ENCODE data around the gene C2CD5.

The C2CD5 gene

DNA sequence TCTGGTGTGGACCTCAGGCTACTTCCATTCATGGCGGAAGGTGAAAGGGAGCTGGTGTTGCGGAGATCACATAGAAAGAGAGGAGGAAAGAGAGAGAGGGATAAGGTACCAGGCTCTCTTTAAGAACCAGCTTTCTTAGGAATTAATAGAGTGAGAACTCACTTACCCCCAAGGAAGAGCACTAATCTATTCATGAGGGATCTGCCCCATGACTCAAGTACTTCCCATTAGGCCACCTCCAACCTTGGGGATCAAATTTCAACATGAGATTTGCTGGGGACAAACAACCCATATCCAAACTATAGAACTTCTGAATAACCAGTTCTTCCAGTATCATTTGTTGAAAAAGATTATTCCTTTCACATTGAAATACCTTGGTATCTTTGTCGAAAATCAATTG, 34.0 kb upstream of the C2CD5 start:
- no peaks in the 10 kb centered on the region for H3K9me3 ChIP-seq (ENCODE audit: insufficient read depth, low read length)
- H3K27me3 ChIP-seq (ENCODE audit: low read length) = no peaks in the 10 kb centered on the region
- H3K4me3 ChIP-seq (ENCODE audit: insufficient read depth, low read length, poor library complexity, severe bottlenecking) = no peak overlapping the region
- H3K9me2 ChIP-seq (replicated peaks; ENCODE audit: insufficient read depth, low read length) = no peaks in the 10 kb centered on the region
- no peaks in the 10 kb centered on the region for H3K36me3 ChIP-seq (ENCODE audit: low read length)
- no peak for TF ChIP-seq EZH2phosphoT487 (conservative IDR thresholded peaks at IDR 0.05; ENCODE audit: low read length)
- TF ChIP-seq, protein P1, sequence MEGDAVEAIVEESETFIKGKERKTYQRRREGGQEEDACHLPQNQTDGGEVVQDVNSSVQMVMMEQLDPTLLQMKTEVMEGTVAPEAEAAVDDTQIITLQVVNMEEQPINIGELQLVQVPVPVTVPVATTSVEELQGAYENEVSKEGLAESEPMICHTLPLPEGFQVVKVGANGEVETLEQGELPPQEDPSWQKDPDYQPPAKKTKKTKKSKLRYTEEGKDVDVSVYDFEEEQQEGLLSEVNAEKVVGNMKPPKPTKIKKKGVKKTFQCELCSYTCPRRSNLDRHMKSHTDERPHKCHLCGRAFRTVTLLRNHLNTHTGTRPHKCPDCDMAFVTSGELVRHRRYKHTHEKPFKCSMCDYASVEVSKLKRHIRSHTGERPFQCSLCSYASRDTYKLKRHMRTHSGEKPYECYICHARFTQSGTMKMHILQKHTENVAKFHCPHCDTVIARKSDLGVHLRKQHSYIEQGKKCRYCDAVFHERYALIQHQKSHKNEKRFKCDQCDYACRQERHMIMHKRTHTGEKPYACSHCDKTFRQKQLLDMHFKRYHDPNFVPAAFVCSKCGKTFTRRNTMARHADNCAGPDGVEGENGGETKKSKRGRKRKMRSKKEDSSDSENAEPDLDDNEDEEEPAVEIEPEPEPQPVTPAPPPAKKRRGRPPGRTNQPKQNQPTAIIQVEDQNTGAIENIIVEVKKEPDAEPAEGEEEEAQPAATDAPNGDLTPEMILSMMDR (IDR thresholded peaks at IDR 0.05; ENCODE audit: insufficient read depth, low read length, poor library complexity, severe bottlenecking) = no peak
- H3K9ac ChIP-seq (ENCODE audit: low read length) = no peak overlapping the region
- no peaks in the 10 kb centered on the region for H3F3A ChIP-seq (ENCODE audit: insufficient read depth)
- no peaks in the 10 kb centered on the region for H3K79me2 ChIP-seq (ENCODE audit: insufficient read depth, low read length)
- no peak overlapping the region for H3K4me2 ChIP-seq (ENCODE audit: low read depth, low read length, poor library complexity, severe bottlenecking)
- H4K20me1 ChIP-seq (ENCODE audit: low read depth, low read length) = no peaks in the 10 kb centered on the region
- H3K27ac ChIP-seq (ENCODE audit: low read depth, low read length) = no peak overlapping the region
- no peak overlapping the region for H2AFZ ChIP-seq (ENCODE audit: low read depth, low read length, severe bottlenecking)

DNA sequence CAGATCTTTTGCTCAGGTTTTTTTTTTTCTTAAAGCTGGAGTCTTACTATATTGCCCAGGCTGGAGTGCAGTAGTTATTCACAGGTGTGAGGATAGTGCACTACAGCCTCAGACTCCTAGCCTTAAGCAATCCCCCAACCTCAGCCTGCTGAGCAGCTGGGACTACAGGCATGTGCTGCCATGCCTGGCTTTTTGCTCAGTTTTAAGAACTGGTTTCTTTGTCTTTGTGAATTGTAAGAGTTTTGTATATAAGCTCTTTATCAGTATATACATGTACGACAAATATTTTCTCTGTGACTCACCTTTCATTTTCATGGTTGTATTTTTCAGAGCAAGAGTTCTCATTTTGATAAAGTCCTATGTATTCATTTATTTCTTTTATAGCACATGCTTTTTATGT, 33.3 kb upstream of the C2CD5 start:
- no peak overlapping the region for H2AFZ ChIP-seq (ENCODE audit: low read depth, low read length, severe bottlenecking)
- no peaks in the 10 kb centered on the region for H3K27me3 ChIP-seq (ENCODE audit: low read length)
- H3K79me2 ChIP-seq (ENCODE audit: insufficient read depth, low read length) = no peaks in the 10 kb centered on the region
- TF ChIP-seq, protein P1 (IDR thresholded peaks at IDR 0.05; ENCODE audit: insufficient read depth, low read length, poor library complexity, severe bottlenecking) = no peak
- no peak for TF ChIP-seq EZH2phosphoT487 (conservative IDR thresholded peaks at IDR 0.05; ENCODE audit: low read length)
- no peak overlapping the region for H3K27ac ChIP-seq (ENCODE audit: low read depth, low read length)
- no peak overlapping the region for H3K4me2 ChIP-seq (ENCODE audit: low read depth, low read length, poor library complexity, severe bottlenecking)
- H3K9me3 ChIP-seq (ENCODE audit: insufficient read depth, low read length) = no peaks in the 10 kb centered on the region
- no peak overlapping the region for H3K9ac ChIP-seq (ENCODE audit: low read length)
- no peak overlapping the region for H3K4me3 ChIP-seq (ENCODE audit: insufficient read depth, low read length, poor library complexity, severe bottlenecking)
- H4K20me1 ChIP-seq (ENCODE audit: low read depth, low read length) = no peaks in the 10 kb centered on the region
- no peaks in the 10 kb centered on the region for H3F3A ChIP-seq (ENCODE audit: insufficient read depth)
- no peaks in the 10 kb centered on the region for H3K36me3 ChIP-seq (ENCODE audit: low read length)
- H3K9me2 ChIP-seq (replicated peaks; ENCODE audit: insufficient read depth, low read length) = no peaks in the 10 kb centered on the region

DNA sequence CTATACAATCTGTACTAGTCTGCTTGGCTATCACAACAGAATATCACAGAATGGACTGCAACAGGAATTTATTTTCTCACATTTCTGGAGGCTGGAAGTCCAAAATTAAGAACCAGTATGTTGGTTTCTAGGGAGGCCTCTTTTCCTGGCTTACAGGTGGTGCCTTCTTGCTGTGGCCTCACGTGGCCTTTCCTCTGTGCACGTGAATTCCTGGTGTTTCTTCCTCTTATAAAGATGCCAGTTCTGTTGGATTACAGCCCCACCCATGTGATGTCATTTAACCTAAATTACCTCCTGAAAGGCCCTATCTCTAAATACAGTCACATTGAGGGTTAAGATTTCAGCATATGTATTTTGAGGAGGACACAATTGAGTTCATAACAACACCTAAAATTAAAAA, 32.1 kb upstream of the C2CD5 start:
- TF ChIP-seq EZH2phosphoT487 (conservative IDR thresholded peaks at IDR 0.05; ENCODE audit: low read length) = no peak
- TF ChIP-seq, protein P1 (IDR thresholded peaks at IDR 0.05; ENCODE audit: insufficient read depth, low read length, poor library complexity, severe bottlenecking) = no peak
- Histone ChIP-seq H3K9ac (ENCODE audit: low read length) (no peak overlapping the region), H3K27me3 (ENCODE audit: low read length) (no peaks in the 10 kb centered on the region), H3K4me2 (ENCODE audit: low read depth, low read length, poor library complexity, severe bottlenecking) (no peak overlapping the region), H2AFZ (ENCODE audit: low read depth, low read length, severe bottlenecking) (no peak overlapping the region), H4K20me1 (ENCODE audit: low read depth, low read length) (no peaks in the 10 kb centered on the region), H3K79me2 (ENCODE audit: insufficient read depth, low read length) (no peaks in the 10 kb centered on the region), H3K9me3 (ENCODE audit: insufficient read depth, low read length) (no peaks in the 10 kb centered on the region), H3K4me3 (ENCODE audit: insufficient read depth, low read length, poor library complexity, severe bottlenecking) (no peak overlapping the region), H3K36me3 (ENCODE audit: low read length) (no peaks in the 10 kb centered on the region), H3F3A (ENCODE audit: insufficient read depth) (no peaks in the 10 kb centered on the region), H3K27ac (ENCODE audit: low read depth, low read length) (no peak overlapping the region), H3K9me2 (replicated peaks; ENCODE audit: insufficient read depth, low read length) (no peaks in the 10 kb centered on the region)

All from SU-DHL-6 (cell line).